HG03354 (cell line): ENCODE data around the gene ADCY1.
"Not testable (repeated sequence)": the region's sequence is repeated elsewhere in the genome, so short reads cannot be mapped to it uniquely, and the experiment has no call there.

ENCODE experiments used
- ATAC-seq: cut with Tn5 transposase; IDR thresholded peaks from one replicate; pipeline ENCODE4 v1.9.1; 2021; ENCODE audit warnings: mild to moderate bottlenecking; ENCODE audit not compliant: unreplicated experiment, poor library complexity, severe bottlenecking

Gene ADCY1

GRCh38 chr7:45717537-45718235 is 143.5 kb downstream of the ADCY1 start:
- ATAC-seq: no peak

GRCh38 chr7:45718464-45719330 is 144.5 kb downstream of the ADCY1 start:
- ATAC-seq: no peak

- no peak for ATAC-seq
These were observed 146.8 kb downstream of the ADCY1 start for GRCh38 chr7:45720989-45721388.

GRCh38 chr7:45721686-45722598 is 147.8 kb downstream of the ADCY1 start:
- ATAC-seq: no peak

- not testable (repeated sequence) for ATAC-seq
These were observed 151.1 kb downstream of the ADCY1 start for GRCh38 chr7:45725231-45725630.

GRCh38 chr7:45726883-45727282 is 152.7 kb downstream of the ADCY1 start:
- no peak for ATAC-seq

GRCh38 chr7:45731692-45732443 is 157.7 kb downstream of the ADCY1 start:
- ATAC-seq: not testable (repeated sequence)

- ATAC-seq: not testable (repeated sequence)
These were observed 164.8 kb downstream of the ADCY1 start for GRCh38 chr7:45738920-45739319.

- not testable (repeated sequence) for ATAC-seq
These were observed 166.4 kb downstream of the ADCY1 start for GRCh38 chr7:45740573-45740972.

GRCh38 chr7:45748976-45749375 is 174.8 kb downstream of the ADCY1 start:
- not testable (repeated sequence) for ATAC-seq

- not testable (repeated sequence) for ATAC-seq
These were observed 177.2 kb downstream of the ADCY1 start for GRCh38 chr7:45751352-45751751.

GRCh38 chr7:45756333-45756732 is 182.2 kb downstream of the ADCY1 start:
- ATAC-seq: not testable (repeated sequence)

GRCh38 chr7:45756757-45757156 is 182.6 kb downstream of the ADCY1 start:
- ATAC-seq: not testable (repeated sequence)

- not testable (repeated sequence) for ATAC-seq
These were observed 185.3 kb downstream of the ADCY1 start for GRCh38 chr7:45759464-45759863.

- not testable (repeated sequence) for ATAC-seq
These were observed 187.5 kb downstream of the ADCY1 start for GRCh38 chr7:45761545-45762205.

- not testable (repeated sequence) for ATAC-seq
These were observed 188.2 kb downstream of the ADCY1 start for GRCh38 chr7:45762225-45762994.

GRCh38 chr7:45768516-45769394 is 194.6 kb downstream of the ADCY1 start:
- peak; percentile 100 for ATAC-seq
